Osteoblast (primary cell): ENCODE data around the gene PRSS27. TPM values are rescaled to one million over a fixed set of nuclear protein-coding genes. Genes with fewer than 3 reads are reported as not detected.
A peak's percentile ranks its signal among the peaks of the same experiment; 100 is the strongest.

Experiments
- DNase-seq: peaks from one replicate; pipeline ENCODE4 v3.0.0; 2011; ENCODE audit warnings: low spot score, mixed read lengths; ENCODE audit not compliant: insufficient read length; ENCODE audit errors: missing footprints
- H2AFZ ChIP-seq: 2 replicates; pipeline ENCODE4 v1.6.0; 2011; ENCODE audit warnings: mild to moderate bottlenecking, low read length
- H3K27ac ChIP-seq: 2 replicates; pipeline ENCODE4 v1.5.1; 2011; ENCODE audit warnings: mild to moderate bottlenecking, low read depth, low read length, moderate library complexity
- H3K27me3 ChIP-seq: 2 replicates; pipeline ENCODE4 v1.6.0; 2012; ENCODE audit warnings: mild to moderate bottlenecking, control low read depth, inconsistent platforms, low read length, moderate library complexity; ENCODE audit not compliant: insufficient read depth
- H3K36me3 ChIP-seq: 2 replicates; pipeline ENCODE4 v1.5.1; 2011; ENCODE audit warnings: mild to moderate bottlenecking, low read length, control low read depth, moderate library complexity; ENCODE audit not compliant: insufficient read depth
- H3K4me1 ChIP-seq: 2 replicates; pipeline ENCODE4 v1.5.1; 2011; ENCODE audit warnings: mild to moderate bottlenecking, low read length, control low read depth, moderate library complexity; ENCODE audit not compliant: insufficient read depth
- H3K4me2 ChIP-seq: 2 replicates; pipeline ENCODE4 v1.6.0; 2011; ENCODE audit warnings: mild to moderate bottlenecking, low read length; ENCODE audit not compliant: insufficient read depth
- H3K4me3 ChIP-seq: fragments of 200-600 bp; sonication (generic); 3 replicates; pipeline ENCODE4 v1.5.1; 2012; ENCODE audit warnings: mild to moderate bottlenecking, low read length, inconsistent platforms; ENCODE audit not compliant: insufficient read depth
- H3K79me2 ChIP-seq: 2 replicates; pipeline ENCODE4 v1.6.0; 2012; ENCODE audit warnings: mild to moderate bottlenecking, low read length, control low read depth, inconsistent platforms; ENCODE audit not compliant: insufficient read depth
- H3K9me3 ChIP-seq: 2 replicates; pipeline ENCODE4 v1.5.1; 2011; ENCODE audit warnings: low read depth, low read length, control low read depth
- H4K20me1 ChIP-seq: 2 replicates; pipeline ENCODE4 v1.6.0; 2012; ENCODE audit warnings: mild to moderate bottlenecking, low read length, control low read depth; ENCODE audit not compliant: insufficient read depth
- CTCF ChIP-seq: IDR thresholded peaks from 2 replicates; pipeline ENCODE4 v1.5.1; 2011; ENCODE audit warnings: mild to moderate bottlenecking, low read depth, low read length, moderate library complexity; ENCODE audit errors: extremely low read depth
- total RNA-seq: library from RNA; depleted of rRNA; stranded (reverse); fragments of >200 nt; gene quantifications from 2 replicates; pipeline ENCODE4 v1.2.3, GENCODE V29; 2012

The PRSS27 gene
- total RNA-seq, 1 donor: 2.5 TPM

GRCh38 chr16:2675714-2676113 lies 44.3 kb downstream of the PRSS27 start:
- Histone ChIP-seq H3K36me3 (no peaks in the 10 kb centered on the region), H3K27ac (no peak overlapping the region), H3K9me3 (no peaks in the 10 kb centered on the region), H3K4me1 (no peaks in the 10 kb centered on the region), H3K4me2 (no peak overlapping the region), H3K79me2 (peaks cover 16% of the 10 kb centered on the region), H2AFZ (no peak overlapping the region), H3K27me3 (no peaks in the 10 kb centered on the region), H3K4me3 (no peak overlapping the region), H4K20me1 (peaks cover 5% of the 10 kb centered on the region)
- DNase-seq: no peak
- TF ChIP-seq CTCF: no peak

GRCh38 chr16:2675021-2675420 lies 45.0 kb downstream of the PRSS27 start:
- Histone ChIP-seq H3K9me3 (no peaks in the 10 kb centered on the region), H3K27me3 (no peaks in the 10 kb centered on the region), H3K27ac (no peak overlapping the region), H4K20me1 (peaks cover 5% of the 10 kb centered on the region), H3K36me3 (no peaks in the 10 kb centered on the region), H2AFZ (no peak overlapping the region), H3K4me2 (no peak overlapping the region), H3K79me2 (peaks cover 16% of the 10 kb centered on the region), H3K4me1 (no peaks in the 10 kb centered on the region), H3K4me3 (no peak overlapping the region)
- no peak for TF ChIP-seq CTCF
- no peak for DNase-seq

- no peak for TF ChIP-seq CTCF
- peak; percentile 100 for DNase-seq
- Histone ChIP-seq H3K4me1 (no peaks in the 10 kb centered on the region), H4K20me1 (peaks cover 5% of the 10 kb centered on the region), H3K79me2 (peaks cover 16% of the 10 kb centered on the region), H3K27me3 (no peaks in the 10 kb centered on the region), H3K9me3 (no peaks in the 10 kb centered on the region), H3K36me3 (no peaks in the 10 kb centered on the region), H2AFZ (peak overlapping the region; percentile 90), H3K4me3 (peak overlapping the region; percentile 83), H3K4me2 (peak overlapping the region; percentile 91), H3K27ac (no peak overlapping the region)
Measured at GRCh38 chr16:2673066-2673999, 46.7 kb downstream of the PRSS27 start.

GRCh38 chr16:2671741-2672140 lies 48.3 kb downstream of the PRSS27 start:
- Histone ChIP-seq H3K4me3 (peak overlapping the region; percentile 11), H3K9me3 (no peaks in the 10 kb centered on the region), H2AFZ (no peak overlapping the region), H3K4me1 (no peaks in the 10 kb centered on the region), H3K4me2 (peak overlapping the region; percentile 82), H3K36me3 (peaks cover 4% of the 10 kb centered on the region), H3K79me2 (peaks cover 16% of the 10 kb centered on the region), H4K20me1 (peaks cover 5% of the 10 kb centered on the region), H3K27me3 (no peaks in the 10 kb centered on the region), H3K27ac (no peak overlapping the region)
- no peak for TF ChIP-seq CTCF
- DNase-seq: no peak
